Measurements from ENCODE around the gene CSPG4.
"Not testable (repeated sequence)": the region's sequence is repeated elsewhere in the genome, so short reads cannot be mapped to it uniquely, and the experiment has no call there.

Gene CSPG4

GRCh38 chr15:75680007-75680789 is 32.5 kb downstream of the CSPG4 start:
- ChIA-PET POLR2A (interaction anchor here (1.2 to 2.5 kb wide), 2 partner anchors 40 to 312 kb away, joined by 5 to 12 read pairs; partner anchors contain the start of genes IMP3 and MAN2C1), CTCF (interaction anchor here (0.6 to 2.1 kb wide), 3 partner anchors 14 to 312 kb away, joined by 5 to 10 read pairs (median 5); partner anchors contain the start of gene MAN2C1)
- TF ChIP-seq FOXK2 (IDR thresholded peaks at IDR 0.05) = no peak
- no peak for TF ChIP-seq FOXM1 (IDR thresholded peaks at IDR 0.05; ENCODE audit: borderline replicate concordance)
- no peak for TF ChIP-seq ELF4 (IDR thresholded peaks at IDR 0.05)
- no peak for TF ChIP-seq ARNT (IDR thresholded peaks at IDR 0.05)
- no peak for TF ChIP-seq SUZ12 (IDR thresholded peaks at IDR 0.05)
- TF ChIP-seq ZNF384 (IDR thresholded peaks at IDR 0.05) = no peak
- no peak for TF ChIP-seq PKNOX1 (IDR thresholded peaks at IDR 0.05)
- no peak for TF ChIP-seq SP1 (IDR thresholded peaks at IDR 0.05)
- no peak for TF ChIP-seq BHLHE40 (IDR thresholded peaks at IDR 0.05; ENCODE audit: borderline replicate concordance)
- TF ChIP-seq NFRKB (IDR thresholded peaks at IDR 0.05) = no peak
- TF ChIP-seq CTBP1 (IDR thresholded peaks at IDR 0.05; ENCODE audit: borderline replicate concordance) = no peak
- no peak for TF ChIP-seq L3MBTL2 (conservative IDR thresholded peaks at IDR 0.05)
- no peak for TF ChIP-seq LEF1 (IDR thresholded peaks at IDR 0.05; ENCODE audit: borderline replicate concordance)
- no peak for TF ChIP-seq TARDBP (IDR thresholded peaks at IDR 0.05)
- TF ChIP-seq FOXA1 (IDR thresholded peaks at IDR 0.05) = no peak
- DNase-seq (ENCODE audit: extremely low spot score) = no peak

GRCh38 chr15:75678324-75678690 is 34.3 kb downstream of the CSPG4 start:
- ChIA-PET CTCF (interaction anchor here (1.1 kb wide), 1 partner anchor 40 kb away, joined by 3 read pairs; no protein-coding TSS in a partner anchor), POLR2A (interaction anchor here (0.7 to 1.5 kb wide), 5 partner anchors 9 to 222 kb away, joined by 3 to 4 read pairs (median 3); partner anchors contain the start of gene IMP3)
- not testable (repeated sequence) for DNase-seq (ENCODE audit: extremely low spot score)

DNA sequence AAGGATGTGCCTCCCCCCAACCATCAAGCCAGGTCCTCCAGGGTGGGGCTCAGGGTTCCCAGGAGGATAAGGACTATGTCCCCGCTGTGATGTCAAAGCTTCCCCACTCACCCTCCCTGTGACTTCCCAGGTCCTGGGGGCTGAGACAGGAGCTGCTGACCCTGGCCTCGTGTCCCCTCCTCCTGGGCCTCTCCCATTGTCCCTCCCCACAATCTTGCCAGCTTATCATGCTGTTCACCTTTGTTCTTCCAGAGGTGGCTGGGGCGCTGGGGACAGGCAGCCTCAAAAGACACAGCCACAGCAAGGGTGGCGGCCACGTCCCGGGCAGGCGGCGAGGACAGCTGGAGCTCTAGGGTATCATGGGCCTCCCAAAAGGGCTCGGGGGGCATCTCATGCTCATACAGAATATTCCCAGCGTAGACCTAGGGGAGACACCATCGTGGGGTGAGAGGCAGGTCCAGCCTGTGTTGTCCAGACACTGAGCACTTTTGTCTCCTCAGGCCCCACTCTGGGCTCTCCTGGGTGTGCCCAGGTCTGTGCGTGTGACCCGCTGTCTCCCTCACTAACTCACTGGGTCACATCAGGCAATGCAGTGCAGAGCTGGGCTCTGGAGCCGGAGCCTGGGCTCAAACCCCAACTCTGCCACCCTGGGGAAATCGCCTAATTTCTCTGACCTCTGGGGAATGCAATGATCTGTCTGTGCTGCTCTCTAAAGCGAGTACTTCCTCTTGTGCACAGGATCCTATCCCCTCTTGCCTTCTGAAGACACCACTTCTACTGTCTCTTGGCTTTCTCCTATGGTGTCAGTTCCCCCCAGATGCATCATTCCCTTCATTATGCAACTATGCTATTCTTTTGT is 35.0 kb downstream of the CSPG4 start:
- DNase-seq (ENCODE audit: extremely low spot score) = no peak
- TF ChIP-seq TARDBP (IDR thresholded peaks at IDR 0.05) (no peak), CTBP1 (IDR thresholded peaks at IDR 0.05; ENCODE audit: borderline replicate concordance) (no peak), FOXA1 (IDR thresholded peaks at IDR 0.05) (no peak), ELF4 (IDR thresholded peaks at IDR 0.05) (no peak), PKNOX1 (IDR thresholded peaks at IDR 0.05) (no peak), ARNT (IDR thresholded peaks at IDR 0.05) (no peak), FOXM1 (IDR thresholded peaks at IDR 0.05; ENCODE audit: borderline replicate concordance) (no peak), LEF1 (IDR thresholded peaks at IDR 0.05; ENCODE audit: borderline replicate concordance) (no peak), BHLHE40 (IDR thresholded peaks at IDR 0.05; ENCODE audit: borderline replicate concordance) (no peak), HDGF (IDR thresholded peaks at IDR 0.05; ENCODE audit: borderline replicate concordance) (no peak), SP1 (IDR thresholded peaks at IDR 0.05) (no peak), L3MBTL2 (conservative IDR thresholded peaks at IDR 0.05) (no peak), SUZ12 (IDR thresholded peaks at IDR 0.05) (no peak), FOXK2 (IDR thresholded peaks at IDR 0.05) (no peak), ZNF384 (IDR thresholded peaks at IDR 0.05) (no peak), NFRKB (IDR thresholded peaks at IDR 0.05) (no peak)
- CTCF ChIA-PET = interaction anchor here (0.6 to 1.1 kb wide), 2 partner anchors 39 to 145 kb away, joined by 3 to 4 read pairs; no protein-coding TSS in a partner anchor
- POLR2A ChIA-PET = interaction anchor here (0.7 to 2.0 kb wide), 6 partner anchors 8 to 310 kb away, joined by 3 to 7 read pairs (median 3); partner anchors contain the start of genes IMP3 and MAN2C1

GRCh38 chr15:75676688-75677464 is 35.8 kb downstream of the CSPG4 start:
- no peak for DNase-seq (ENCODE audit: extremely low spot score)
- TF ChIP-seq PKNOX1 (IDR thresholded peaks at IDR 0.05) = no peak
- TF ChIP-seq BHLHE40 (IDR thresholded peaks at IDR 0.05; ENCODE audit: borderline replicate concordance) = no peak
- no peak for TF ChIP-seq SP1 (IDR thresholded peaks at IDR 0.05)
- no peak for TF ChIP-seq ELF4 (IDR thresholded peaks at IDR 0.05)
- no peak for TF ChIP-seq ZNF384 (IDR thresholded peaks at IDR 0.05)
- no peak for TF ChIP-seq NFRKB (IDR thresholded peaks at IDR 0.05)
- TF ChIP-seq CTBP1 (IDR thresholded peaks at IDR 0.05; ENCODE audit: borderline replicate concordance) = no peak
- no peak for TF ChIP-seq L3MBTL2 (conservative IDR thresholded peaks at IDR 0.05)
- CTCF ChIA-PET = no interaction called here
- POLR2A ChIA-PET = interaction anchor here (0.9 to 2.0 kb wide), 3 partner anchors 37 to 309 kb away, joined by 3 to 7 read pairs (median 3); partner anchors contain the start of genes IMP3 and MAN2C1

All from HEK293T (cell line).